CD4-positive, alpha-beta T cell treated with Interleukin-15 for 4 hours (primary cell): ENCODE measurements around the gene SLC41A3.
"Not testable (repeated sequence)": the region's sequence is repeated elsewhere in the genome, so short reads cannot be mapped to it uniquely, and the experiment has no call there.

Experiments
- DNase-seq: peaks from one replicate; pipeline ENCODE4 v3.0.0-alpha.2; 2020; ENCODE audit warnings: low spot score

SLC41A3 gene

DNA sequence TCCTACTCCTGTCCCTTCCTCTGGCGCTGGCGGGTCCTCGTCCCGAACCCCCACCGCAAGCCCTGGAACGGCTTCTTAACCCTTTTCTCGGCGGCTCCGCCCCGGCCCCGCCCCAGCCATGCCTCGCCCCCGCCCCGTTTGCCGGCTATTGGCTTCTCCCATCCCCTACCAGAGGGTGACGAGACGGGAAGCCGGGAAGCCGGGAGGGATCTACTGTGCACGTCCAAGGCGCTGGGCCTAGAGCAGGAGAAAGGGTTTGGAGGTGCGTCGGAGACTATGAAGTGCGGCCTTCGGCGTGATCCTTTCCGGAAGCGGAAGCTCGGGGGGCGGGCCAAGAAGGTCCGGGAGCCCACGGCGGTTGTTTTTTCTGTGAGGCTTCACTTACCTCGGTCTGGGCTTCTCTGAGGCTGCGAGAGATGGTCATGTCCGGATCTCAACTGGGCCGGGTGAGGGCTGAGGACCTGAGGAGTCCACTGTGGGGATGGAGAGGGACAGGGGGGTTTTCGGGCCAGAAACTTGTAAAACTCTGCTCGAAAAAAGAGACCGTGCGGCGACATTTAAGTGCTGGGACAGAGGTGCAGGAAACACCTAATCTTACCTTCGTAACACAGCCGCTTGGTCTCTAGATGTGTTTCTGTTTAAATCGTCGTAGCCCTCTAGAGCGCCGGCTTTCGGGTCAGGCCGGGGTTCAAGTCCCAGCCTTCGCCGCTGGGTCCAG, 93.5 kb downstream of the SLC41A3 start:
- peak; percentile 56 for DNase-seq

DNA sequence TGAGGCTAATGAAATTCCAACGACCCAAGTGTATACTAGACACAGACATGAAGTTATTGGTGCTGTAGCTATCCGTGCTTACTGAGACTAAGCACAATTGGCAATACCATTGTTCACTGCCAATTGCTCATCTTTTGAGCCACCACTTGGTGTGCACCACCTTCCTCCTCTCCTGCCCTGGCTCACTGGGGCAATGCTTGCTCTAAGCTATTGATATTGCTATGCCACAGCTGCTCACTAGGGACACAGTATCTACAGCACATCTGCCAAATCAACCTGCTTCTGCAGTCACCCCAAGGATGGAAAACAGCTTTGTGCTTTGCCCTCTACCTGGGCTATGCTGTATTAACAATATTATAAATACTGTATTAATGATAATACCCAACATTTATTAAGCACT, 99.0 kb downstream of the SLC41A3 start:
- not testable (repeated sequence) for DNase-seq

DNA sequence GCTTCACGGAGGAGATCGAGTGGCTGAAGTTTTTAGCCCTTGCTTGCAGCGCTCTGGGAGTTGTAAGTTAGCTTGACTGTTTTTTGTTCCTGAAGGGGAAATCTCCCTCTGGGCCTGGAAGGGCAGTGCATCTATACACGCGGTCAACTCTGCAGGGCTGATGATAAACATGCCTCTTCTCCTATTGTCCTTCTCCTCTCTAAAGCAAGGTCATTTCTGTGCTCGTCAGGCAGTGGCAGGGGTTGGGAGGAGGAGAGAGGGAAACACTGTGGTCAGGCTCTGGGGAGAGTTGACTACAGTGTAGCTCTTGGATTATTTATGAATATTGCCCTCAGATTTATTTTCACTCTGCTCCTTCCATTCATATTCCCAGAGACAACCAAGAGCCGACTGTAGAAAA, 106.8 kb downstream of the SLC41A3 start:
- DNase-seq, result not testable (repeated sequence)

DNA sequence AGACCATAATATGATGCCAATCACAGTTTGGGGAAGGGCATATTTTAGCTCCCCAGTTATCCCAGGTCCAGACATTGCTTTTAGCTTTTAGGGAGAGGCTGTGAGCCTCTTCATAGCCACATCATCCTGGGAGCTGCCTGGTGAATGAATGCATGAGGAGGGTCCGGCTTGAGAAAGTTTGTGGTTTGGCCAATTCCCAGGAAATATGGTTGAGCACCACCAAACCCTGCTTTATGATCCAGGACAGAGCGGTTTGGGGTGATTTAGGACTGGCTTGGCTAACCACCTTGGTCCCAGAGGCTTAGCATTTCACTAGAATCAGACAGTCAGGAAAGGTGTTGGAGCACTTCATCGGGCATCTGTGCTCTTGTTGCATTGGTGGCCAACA, 107.9 kb downstream of the SLC41A3 start:
- DNase-seq, result not testable (repeated sequence)

DNA sequence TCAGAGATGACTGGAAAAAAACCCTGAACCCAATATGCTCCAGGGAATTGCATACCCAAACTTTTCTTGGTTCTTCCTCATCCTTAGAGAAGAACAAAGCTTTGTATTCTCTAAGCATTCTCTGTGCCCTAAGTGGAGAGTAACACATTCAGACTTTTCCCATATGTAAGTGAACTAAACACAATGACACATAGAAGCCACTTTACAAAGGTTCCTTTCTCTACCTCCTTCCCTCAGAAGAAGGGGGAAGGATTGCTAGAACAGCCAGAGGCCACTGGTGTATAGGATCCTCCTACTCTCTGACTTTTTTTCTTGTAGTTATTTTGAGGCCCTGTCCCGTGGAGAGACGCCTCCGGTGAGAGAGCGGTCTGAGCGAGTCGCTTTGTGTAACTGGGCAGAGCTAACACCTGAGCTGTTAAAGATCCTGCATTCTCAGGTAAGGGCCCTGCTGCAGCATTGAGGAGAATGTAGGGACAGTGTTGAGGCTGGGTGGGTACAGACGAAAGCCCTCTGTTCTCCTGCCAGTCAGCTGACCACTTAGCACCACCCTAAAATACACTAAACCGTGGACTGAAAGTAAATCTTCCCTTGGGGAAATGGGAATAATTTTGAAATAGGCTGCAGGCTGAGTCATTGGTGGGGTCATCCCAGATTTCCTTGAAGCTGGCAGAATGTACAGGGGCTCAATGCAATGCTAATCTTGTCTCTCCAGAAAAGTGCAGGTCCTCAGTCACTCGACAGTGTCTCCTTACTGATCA, 108.5 kb downstream of the SLC41A3 start:
- DNase-seq, result not testable (repeated sequence)

DNA sequence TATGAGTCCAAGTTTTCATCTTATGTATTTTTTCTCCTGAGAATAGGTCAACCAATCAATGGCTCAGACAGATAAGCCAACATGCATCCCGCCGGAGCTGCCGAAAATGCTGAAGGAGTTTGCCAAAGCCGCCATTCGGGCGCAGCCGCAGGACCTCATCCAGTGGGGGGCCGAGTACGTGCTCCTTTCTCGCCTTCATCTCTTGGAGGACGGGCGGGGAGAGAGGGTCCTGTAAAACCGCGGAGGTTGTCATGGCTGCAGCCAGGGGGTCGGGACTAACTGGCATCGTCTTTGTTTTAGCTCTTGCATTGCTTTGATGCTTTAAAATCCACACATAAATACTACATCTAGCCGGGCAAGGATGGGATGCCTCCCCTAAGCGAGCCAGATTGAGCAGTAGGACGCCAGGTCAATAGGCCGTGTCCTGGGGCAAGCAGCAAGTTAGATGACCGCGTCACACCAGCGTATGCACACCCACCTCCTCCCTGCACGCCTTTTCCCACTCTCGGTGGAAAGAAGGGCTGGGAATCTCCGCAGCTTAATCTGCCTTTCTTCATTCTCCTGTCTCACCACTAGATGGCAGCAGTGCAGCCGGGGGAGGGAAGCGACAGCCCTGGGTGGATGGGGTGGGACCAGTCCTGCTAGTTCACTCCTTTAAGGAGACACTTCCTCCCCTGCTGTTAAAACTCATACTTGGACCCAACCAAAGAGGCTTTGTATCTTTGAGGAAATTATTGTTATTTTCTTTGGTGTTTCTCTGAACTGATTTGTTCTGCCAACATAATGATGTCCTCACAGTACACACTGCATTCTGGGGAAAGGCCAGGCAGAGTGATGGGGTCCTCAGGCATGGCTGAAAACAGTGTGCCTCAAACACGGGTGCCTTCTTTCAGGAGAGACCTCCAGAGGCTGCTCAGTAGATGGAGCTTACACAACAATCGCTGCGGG, 111.7 kb downstream of the SLC41A3 start:
- DNase-seq, result peak; percentile 54

DNA sequence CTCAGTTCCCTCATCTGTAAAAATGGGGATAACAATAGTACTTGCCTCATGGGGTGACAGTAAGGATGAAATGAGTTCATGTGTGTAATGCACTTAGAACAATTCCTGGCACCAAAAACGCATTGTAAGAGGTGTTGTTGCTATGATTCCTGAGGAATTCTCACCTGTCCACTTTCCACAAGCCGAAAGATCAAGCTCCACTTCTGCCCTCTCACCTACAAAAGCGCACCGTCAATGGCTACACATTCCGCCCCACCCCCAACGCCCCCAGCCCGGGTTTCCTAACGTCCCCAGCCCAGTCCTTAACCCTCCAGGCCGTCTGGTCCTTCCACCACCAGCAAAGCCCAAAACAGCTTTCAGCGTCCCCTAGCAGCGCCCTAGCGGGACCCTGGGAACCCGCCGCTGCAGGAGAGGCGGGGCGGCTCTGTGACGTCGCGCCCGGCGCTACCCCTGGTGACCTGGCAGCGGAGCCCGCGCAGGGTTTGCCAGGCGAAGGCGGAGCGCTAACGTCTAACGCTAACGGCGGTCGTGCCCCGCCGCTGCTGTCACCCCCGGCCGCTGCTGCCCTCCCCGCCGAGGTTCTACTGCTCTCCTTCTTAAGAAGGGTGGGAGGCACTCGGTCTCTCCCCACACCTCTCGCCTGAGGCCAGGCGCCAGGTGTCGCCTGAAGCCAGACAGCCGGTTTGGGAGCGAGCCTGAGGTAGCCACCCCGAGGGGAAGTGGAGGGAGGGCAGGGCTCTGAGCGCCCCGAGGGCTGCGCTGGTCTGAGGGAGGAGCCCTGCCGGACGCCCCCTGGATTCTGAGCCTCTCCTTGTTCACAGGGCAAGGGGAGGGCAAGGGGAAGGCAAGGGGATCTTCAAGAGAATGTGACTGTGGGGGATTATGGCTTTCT, 115.0 kb downstream of the SLC41A3 start, which contains the start of gene ROPN1B:
Gene ROPN1B (plus strand): TSS at position 478 of the 892 bp plus-strand sequence. CDS start 2,877 bp downstream, outside the sequence.
- not testable (repeated sequence) for DNase-seq

DNA sequence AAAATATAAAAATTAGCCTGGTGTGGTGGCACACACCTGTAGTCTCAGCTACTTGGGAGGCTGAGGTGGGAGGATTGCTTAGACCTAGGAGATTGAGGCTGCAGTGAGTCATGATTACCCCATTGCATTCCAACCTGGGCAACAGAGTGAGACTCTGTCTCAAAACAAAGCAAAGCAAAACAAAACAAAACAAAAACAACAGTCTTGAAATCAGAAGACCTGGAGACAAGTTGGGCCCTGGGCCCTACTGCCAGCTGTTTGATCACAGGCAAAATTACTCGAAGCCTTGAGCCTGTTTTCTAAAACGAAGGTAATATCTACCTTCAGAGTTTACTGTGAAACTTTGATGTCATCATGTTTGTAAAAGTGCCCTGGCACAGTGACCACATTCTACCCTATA, 115.8 kb downstream of the SLC41A3 start:
- DNase-seq, result not testable (repeated sequence)

DNA sequence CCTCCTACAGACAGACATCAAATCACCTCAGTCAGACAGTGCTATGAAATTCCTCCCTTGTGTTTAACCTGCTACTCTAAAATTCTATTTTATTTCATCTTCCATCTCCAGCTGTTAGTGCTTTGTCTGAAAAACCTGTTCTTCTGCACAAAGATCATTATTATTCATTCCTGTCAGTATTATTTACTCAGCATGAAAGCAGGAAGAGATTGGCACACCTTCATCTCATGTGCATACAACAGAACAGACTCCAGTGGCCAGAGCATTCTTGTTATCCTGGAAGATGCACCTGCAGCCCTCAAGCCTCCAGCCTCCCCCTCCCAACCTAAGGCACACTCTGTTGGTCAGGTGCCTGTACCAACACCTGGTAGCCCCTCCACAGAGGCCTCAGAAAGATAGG, 116.8 kb downstream of the SLC41A3 start:
- no peak for DNase-seq

DNA sequence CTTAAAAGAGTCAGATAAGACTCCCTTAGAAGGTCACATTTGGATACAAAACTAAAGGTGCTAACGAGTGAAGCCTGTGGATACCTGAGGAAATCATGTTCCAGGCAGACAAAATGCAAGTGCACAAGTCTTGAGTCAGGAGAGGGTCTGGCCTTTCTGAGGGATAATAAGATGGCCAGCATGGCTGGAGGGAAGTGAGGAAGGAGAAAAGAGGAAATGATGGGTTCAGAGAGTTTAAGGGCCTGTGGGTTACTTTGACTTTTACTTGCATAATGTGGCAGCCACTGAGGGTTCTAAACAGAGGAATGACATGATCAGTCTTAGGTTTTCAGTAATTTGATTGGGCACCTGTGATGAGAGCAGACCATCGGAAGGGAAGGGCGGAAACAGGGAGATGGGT, 118.4 kb downstream of the SLC41A3 start:
- DNase-seq, result no peak

DNA sequence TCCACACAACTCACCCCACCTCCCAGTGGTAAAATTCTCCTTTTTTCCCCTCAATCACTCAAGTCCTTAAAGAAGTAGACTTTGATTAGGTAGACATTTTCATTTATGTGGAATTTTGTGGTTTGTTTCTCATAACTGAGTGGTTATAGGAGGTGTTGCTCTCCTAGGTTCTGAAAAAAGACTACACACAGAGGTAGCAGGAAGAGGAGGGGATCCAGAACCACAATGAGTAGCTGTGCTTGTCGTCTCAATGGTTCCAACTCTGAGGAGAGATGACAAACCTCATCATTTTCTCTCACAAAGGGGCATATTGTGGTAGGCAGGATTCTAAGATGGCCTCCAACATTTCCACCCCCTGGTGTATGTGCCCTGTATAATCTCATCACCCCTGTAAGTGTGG, 120.1 kb downstream of the SLC41A3 start:
- not testable (repeated sequence) for DNase-seq

DNA sequence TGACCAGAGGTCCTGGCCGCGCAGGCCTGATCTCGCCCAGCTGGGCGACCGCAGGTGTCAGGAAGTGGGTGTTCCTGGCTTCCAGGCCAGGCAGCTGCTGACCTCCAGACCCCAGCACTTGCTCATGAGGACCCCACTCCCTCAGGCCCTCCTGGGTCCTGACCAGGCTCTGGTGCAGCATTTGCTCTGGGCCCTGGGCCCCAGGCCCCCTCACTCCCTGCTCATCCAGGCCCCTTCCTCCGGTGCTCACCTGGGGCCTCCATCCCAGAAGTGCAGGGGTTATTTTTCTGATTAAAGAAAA, 122.7 kb downstream of the SLC41A3 start:
- DNase-seq, result no peak

DNA sequence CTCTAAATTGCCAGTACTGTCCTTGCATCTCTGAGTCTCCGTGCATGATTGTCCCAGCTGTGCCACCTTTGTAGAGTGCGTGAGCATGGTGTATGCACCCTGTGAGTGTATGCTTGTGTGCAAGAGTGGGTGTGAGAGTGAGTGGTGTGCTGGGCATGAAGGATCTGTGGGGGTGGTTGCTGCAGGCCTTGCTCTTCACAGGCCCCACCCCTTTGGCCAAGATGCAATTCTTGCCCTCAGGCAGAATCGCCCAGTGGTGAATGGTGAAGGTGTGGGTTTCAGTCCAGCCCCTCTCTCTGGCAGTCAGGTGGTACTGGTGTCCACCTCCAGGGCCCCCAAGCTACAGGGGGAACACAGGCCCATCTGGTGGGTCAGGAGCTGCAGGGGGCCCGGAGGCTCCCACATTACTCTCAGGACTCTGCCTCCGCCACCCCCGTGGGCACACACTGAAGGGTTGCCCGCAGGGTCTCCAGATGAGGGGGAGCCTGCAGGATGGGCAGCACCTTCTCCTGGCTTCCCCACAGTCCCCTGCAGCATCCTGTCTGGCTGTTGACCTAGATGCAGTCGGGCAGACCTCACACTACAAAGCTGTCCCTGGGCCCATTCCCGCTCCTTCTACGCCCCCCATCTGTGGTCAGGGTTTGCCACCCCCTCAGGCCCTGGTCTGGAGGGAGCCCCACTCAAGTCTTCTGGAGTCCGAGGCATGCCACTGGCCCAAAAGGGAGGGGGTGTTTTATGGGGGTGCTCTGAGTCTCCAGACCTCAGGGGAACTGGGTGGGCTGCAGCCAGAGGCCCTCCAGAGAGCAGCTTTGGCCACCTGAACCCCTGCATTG, 123.3 kb downstream of the SLC41A3 start:
- DNase-seq, result no peak

DNA sequence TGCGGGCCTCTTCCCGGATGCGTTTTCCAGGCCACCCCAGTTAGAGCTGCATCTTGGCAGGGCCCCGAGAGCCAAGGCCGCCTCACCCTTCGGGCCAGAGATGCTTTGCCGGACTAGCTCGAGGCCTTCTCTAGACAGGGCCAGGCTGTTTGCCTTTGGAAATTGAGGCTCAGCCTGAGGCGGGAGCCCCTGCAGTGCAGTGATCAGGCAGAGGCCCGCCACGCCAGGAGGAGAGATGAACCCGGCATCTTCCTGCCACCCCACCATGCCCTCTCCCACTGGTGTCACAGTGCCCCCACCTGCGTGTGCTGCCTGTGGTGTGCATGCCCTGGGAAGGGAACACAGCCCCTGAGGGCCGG, 123.9 kb downstream of the SLC41A3 start:
- DNase-seq, result no peak

DNA sequence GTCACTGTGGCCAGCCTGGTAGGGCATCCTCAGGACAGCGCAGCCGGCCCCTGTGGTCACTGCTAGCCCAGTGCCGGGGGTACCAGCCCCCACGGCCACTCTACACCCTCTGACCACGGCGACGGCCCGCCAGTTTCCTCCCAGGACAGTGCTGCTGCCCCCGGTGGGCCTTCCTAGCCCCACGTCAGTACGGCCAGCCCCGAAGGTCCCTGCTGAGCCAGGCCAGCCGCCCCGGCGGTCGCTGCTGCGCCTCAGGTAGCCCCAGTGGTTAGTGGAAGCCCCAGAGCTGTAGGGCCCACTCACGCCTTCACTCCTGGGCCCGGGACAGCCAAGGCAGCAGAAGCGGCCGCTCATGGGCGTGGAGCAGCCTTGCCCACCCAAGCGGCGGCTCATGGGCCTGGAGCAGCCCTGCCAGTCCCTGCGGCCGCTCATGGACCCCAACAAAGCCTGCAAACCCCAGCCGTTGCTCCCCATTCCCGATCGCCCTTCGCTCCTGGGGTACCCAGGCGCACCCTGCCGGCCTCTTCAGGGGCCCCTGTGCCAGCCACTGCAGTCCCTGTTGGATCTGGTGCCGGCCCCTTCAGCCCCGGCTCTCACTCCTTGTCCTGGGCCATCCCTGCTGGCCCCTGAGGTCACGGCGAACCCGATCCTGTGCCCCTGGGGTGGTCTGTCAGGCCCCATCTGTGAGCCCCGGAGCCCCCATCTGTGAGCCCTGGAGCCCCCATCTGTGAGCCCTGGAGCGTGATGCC, 124.4 kb downstream of the SLC41A3 start:
- DNase-seq, result no peak

DNA sequence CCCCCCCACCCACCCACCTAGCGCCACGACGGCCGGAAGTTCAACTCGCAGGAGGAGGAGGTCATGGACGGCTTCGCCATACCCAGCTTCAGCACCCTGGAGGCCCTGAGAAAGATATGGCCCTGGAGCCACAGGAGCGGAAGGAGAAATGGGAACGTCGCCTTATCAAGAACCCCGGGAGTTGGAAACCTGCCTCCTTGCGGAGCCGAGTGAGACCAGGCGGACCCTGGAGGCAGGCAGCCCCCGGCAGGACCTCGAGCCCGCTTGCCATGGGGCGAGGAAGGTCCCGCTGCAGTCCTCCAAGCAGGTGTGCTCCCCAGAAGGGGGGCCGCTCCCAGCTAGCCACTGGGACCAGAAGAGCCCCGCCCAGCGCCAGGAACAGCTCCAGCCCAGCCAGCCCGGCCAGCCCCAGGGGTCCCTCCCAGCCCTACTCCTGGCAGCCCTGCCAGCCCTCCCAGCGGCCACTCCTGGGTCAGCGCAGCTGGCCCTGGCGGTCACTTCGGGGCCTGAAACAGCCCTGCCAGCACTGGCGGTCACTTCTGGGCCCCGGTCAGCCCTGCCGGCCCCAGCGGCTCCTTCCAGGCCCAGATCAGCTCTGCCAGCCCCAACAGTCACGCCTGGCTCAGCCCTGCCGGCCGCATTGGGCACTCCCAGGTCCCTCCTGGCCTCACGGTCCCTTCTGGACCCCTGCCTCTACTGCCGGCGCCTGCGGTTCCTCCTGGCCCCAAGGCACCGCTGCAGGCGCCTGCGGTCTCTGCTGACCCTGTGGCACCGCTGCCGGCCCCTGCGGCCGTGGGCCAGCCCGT, 125.2 kb downstream of the SLC41A3 start:
- no peak for DNase-seq

DNA sequence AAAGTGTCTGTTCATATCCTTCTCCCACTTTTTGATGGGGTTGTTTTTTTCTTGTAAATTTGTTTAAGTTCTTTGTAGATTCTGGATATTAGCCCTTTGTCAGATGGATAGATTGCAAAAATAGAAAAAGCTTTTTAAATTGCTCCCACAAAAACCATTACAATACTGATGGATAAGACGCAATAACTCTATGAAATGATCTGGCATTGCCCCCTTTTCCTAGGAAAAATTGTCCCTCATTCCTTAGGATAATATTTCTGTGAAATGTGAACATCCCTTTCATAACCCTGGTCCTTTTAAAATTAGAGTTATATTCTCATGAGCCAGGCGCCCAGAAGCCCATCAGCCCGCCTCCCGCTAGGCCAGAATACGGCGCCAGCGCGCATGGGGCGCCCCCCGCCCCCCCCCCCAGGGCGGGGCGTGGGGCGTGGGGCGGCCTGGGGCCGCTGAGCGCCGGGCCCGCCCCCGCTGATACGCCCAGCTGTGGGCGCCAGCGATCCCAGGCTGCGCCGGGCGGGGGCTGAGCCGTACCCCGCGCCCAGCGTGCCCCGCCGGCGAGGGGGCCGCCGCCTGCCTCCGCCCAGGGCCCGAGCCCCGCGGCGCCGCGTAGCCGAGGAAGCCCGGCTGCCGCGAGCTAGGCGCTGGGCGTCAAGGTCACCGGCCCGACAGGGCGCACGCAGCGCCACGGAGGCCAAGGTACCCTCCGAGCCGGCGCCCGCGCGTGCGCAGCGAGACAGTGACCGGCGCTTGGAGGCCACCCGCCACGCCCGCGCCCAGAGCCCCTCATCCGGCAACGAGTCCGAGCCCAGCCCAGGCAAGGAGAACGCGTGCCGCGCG, 126.0 kb downstream of the SLC41A3 start:
- DNase-seq, result no peak

DNA sequence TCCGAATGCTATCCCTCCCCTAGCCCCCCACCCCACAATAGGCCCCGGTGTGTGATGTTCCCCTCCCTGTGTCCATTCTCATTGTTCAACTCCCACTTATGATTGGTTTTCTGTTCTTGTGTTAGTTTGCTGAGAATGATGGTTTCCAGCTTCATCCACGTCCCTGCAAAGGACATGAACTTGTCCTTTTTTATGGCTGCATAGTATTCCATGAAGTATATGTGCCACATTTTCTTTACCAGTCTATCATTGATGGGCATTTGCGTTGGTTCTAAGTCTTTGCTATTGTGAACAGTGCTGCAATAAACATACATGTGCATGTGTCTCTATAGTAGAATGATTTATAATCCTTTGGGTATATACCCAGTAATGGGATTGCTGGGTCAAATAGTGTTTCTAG, 126.9 kb downstream of the SLC41A3 start:
- not testable (repeated sequence) for DNase-seq
